Activated CD4-positive, alpha-beta T cell treated with anti-CD3 and anti-CD28 coated beads for 36 hours (primary cell): Measurements from ENCODE around the gene ZBTB17. TPM values are rescaled to one million over a fixed set of nuclear protein-coding genes. Genes with fewer than 3 reads are reported as not detected.
A peak's percentile ranks its signal among the peaks of the same experiment; 100 is the strongest.

Experiments used
- ATAC-seq: fragments of 200-7000 bp; cut with Tn5 transposase; one replicate; pipeline ENCODE4 v1.10.0; 2021; ENCODE audit warnings: mild to moderate bottlenecking, moderate library complexity
- CTCF ChIA-PET: fragments of 350-600 bp; sonication (Branson Sonifier 250); formaldehyde crosslinking; loops from one replicate; lab custom pipeline; 2021; ENCODE audit warnings: antibody characterized with exemption; lab: Charles Lee
- POLR2A ChIA-PET: fragments of 350-600 bp; sonication (Branson Sonifier 250); formaldehyde crosslinking; loops from one replicate; lab custom pipeline; 2021; ENCODE audit warnings: antibody characterized with exemption, inconsistent platforms; lab: Charles Lee
- DNase-seq: peaks from one replicate; pipeline ENCODE4 v3.0.0-alpha.2; 2020
- H3K27ac Mint-ChIP-seq: one replicate; pipeline ENCODE4 v1.8.0; 2021; ENCODE audit warnings: mixed read lengths
- H3K27me3 Mint-ChIP-seq: one replicate; pipeline ENCODE4 v1.8.0; 2021; ENCODE audit warnings: mixed read lengths
- H3K36me3 Mint-ChIP-seq: one replicate; pipeline ENCODE4 v1.8.0; 2021; ENCODE audit warnings: low read depth, mixed read lengths
- H3K4me1 Mint-ChIP-seq: one replicate; pipeline ENCODE4 v1.8.0; 2021; ENCODE audit warnings: mixed read lengths
- H3K4me3 Mint-ChIP-seq: one replicate; pipeline ENCODE4 v1.8.0; 2021; ENCODE audit warnings: mild to moderate bottlenecking, moderate library complexity, mixed read lengths
- H3K9me3 Mint-ChIP-seq: one replicate; pipeline ENCODE4 v1.8.0; 2021; ENCODE audit warnings: low read depth, mixed read lengths
- intact Hi-C, 2 experiments: fragments of 100-400 bp; cut with DNase I in 1 of 2; cut with micrococcal nuclease in 1 of 2; formaldehyde crosslinking; loops; one replicate each; pipeline versions ENCODE4 v1.14.2 to v1.15.1; 2022 to 2024; cut with DNase I, micrococcal nuclease
- total RNA-seq, 2 experiments: library from RNA; stranded (reverse); gene quantifications; one replicate each; pipeline ENCODE4 v1.2.3, GENCODE V29; 2021

ZBTB17 gene
- total RNA-seq, 2 experiments from 2014 or later, result 47.7 to 48.3 TPM

DNA sequence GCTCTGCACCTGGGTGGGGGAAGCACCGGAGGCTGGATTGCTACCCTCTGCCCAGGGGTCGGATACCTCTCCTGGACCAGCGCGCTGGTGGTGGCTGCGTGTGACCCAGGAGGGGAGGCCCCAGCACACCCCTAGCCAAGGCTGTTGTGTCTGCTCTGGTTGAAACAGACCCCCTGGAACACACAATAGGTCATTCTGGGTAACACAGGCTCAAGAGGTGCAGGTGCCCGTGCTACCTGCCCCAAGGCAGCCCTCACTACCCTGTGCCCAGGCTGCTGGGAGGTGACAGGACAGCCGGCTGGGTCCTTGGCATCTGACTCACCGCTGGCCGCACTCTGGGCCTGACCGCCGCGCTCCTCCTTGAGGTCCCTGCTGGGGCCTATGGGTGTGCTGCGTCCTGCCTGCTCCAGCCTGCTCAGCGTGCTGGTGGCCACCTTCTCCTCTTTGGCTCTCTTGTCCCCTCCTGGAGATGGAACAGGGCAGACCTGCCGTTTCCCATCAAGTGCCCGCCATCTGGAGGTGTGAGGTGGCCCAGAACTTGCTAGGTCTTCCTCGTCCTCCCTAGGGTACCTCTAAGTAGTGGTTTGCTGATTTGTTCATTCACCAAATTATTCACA is 30.0 kb downstream of the ZBTB17 start:
- no peaks in the 10 kb centered on the region for H3K27me3 Mint-ChIP-seq
- peaks cover 32% of the 10 kb centered on the region for H3K36me3 Mint-ChIP-seq
- intact Hi-C loops, result no loop called here
- POLR2A ChIA-PET, result interaction anchor here (1.5 kb wide), 1 partner anchor 20 kb away, joined by 3 read pairs; no protein-coding TSS in a partner anchor
- DNase-seq (no peak), ATAC-seq (no peak)
- no peaks in the 10 kb centered on the region for H3K9me3 Mint-ChIP-seq
- no peak overlapping the region for H3K4me3 Mint-ChIP-seq
- peaks cover 39% of the 10 kb centered on the region for H3K4me1 Mint-ChIP-seq
- peak overlapping the region; percentile 55 for H3K27ac Mint-ChIP-seq
- CTCF ChIA-PET, result interaction anchor here (0.6 kb wide), 1 partner anchor 101 kb away, joined by 3 read pairs; no protein-coding TSS in a partner anchor

DNA sequence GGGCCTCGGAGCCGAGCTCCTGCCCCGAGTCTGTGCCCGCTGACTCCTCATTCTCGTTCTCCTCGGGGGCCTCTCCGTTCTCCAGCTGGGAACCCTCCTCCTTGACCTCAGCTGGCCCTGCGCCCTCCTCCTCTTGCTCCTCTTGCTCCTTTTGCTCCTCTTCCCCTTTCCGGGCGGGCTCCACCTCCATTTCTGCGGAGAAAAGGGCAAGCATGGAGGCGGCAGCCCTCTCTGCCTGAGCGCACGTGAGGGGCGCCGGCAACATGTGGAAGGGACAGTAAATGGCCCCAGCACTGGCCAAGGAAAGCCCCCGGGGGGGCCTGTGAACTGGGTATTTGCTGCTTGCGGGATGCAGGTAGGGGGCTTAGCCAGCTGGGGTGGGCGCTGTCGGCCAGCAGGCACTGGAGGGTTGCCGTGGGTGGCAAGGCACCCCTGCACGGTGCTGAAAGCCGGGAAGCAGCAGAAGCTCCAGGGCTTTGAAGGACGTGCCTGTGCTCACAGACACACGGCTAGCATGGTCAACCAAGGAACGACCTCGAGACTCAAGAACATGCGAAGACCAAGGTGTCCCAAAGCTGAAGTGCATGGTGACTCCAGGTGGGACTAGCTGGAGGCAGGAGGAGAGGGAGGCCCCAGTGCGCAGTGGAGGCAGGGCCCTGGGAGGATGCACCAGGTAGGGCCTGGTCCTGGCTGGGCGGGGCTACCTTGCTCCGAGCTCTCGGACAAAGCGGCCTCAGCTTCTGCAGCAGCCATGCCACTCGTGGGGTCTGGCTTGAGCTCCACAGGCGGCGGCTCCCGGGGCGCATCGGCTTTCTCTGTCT is 30.7 kb downstream of the ZBTB17 start:
- H3K4me1 Mint-ChIP-seq, result peaks cover 32% of the 10 kb centered on the region
- no peak overlapping the region for H3K4me3 Mint-ChIP-seq
- H3K36me3 Mint-ChIP-seq, result peaks cover 27% of the 10 kb centered on the region
- H3K9me3 Mint-ChIP-seq, result no peaks in the 10 kb centered on the region
- no peak overlapping the region for H3K27ac Mint-ChIP-seq
- intact Hi-C loops, result no loop called here
- no peaks in the 10 kb centered on the region for H3K27me3 Mint-ChIP-seq
- ChIA-PET CTCF (no interaction called here), POLR2A (interaction anchor here (0.6 to 1.5 kb wide), 2 partner anchors 19 to 21 kb away, joined by 3 to 7 read pairs; no protein-coding TSS in a partner anchor)
- ATAC-seq (no peak), DNase-seq (no peak)

DNA sequence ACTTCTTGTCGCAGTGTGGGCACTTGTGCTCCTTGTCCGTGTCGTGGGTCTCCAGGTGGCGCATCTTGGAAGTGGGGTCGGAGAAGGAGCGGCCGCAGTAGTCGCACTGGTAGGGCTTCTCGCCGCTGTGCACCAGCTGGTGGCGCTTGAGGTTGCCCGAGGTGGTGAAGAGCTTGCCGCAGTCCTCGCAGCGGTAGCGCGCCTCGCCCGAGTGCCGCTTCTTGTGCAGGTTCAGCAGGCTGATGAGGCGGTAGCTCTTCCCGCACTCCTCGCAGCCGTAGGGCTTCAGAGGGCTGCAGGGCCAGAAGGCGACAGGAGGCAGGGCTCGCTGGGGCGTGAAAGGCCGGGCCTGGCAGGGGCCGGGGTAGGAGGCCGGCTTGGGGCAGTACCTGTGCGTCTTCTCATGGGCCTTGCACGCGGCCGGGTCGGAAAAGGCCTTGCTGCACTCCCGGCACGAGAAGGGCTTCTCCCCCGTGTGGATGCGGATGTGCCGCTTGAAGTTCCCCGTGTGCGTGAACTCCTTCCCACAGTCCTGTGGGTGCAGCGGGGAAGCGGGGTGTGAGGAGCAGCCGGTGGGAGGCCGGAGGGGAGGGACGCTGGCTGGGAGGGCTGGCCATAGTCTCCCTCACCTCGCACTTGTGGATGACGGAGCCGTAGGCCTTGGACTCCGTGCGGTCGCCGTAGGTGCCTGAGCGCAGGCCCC is 31.4 kb downstream of the ZBTB17 start:
- POLR2A ChIA-PET, result interaction anchor here (0.6 kb wide), 1 partner anchor 20 kb away, joined by 7 read pairs; no protein-coding TSS in a partner anchor
- Mint-ChIP-seq H3K4me3 (no peak overlapping the region), H3K36me3 (peaks cover 32% of the 10 kb centered on the region), H3K27me3 (no peaks in the 10 kb centered on the region), H3K4me1 (peaks cover 24% of the 10 kb centered on the region), H3K9me3 (no peaks in the 10 kb centered on the region), H3K27ac (no peak overlapping the region)
- intact Hi-C loops, result no loop called here
- DNase-seq (no peak), ATAC-seq (no peak)
- CTCF ChIA-PET, result interaction anchor here (0.6 kb wide), 1 partner anchor 63 kb away, joined by 3 read pairs; no protein-coding TSS in a partner anchor

DNA sequence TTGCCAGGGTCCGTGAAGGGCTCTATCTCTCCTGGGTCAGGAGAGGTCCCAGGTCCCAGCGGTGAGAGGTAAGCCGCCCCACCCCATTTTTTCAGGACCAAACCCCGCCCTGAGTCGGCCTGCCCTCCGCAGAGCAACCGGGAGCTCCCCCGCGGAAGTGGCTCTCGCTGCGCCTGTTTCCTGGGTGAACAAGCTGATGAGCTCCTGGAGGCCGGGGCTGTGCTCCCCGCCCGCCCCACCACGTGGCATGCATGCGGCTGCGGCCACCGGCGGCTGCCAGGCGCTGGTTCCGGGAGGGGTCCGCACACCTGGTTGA is 32.0 kb downstream of the ZBTB17 start:
- peaks cover 33% of the 10 kb centered on the region for H3K36me3 Mint-ChIP-seq
- no peak overlapping the region for H3K4me3 Mint-ChIP-seq
- no peak for DNase-seq
- H3K4me1 Mint-ChIP-seq, result peaks cover 19% of the 10 kb centered on the region
- intact Hi-C loops, result no loop called here
- H3K27ac Mint-ChIP-seq, result no peak overlapping the region
- no peaks in the 10 kb centered on the region for H3K9me3 Mint-ChIP-seq
- ChIA-PET POLR2A (interaction anchor here (0.7 kb wide), 1 partner anchor 12 kb away, joined by 3 read pairs; no protein-coding TSS in a partner anchor), CTCF (interaction anchor here (0.6 to 0.8 kb wide), 2 partner anchors 20 to 64 kb away, joined by 3 read pairs; no protein-coding TSS in a partner anchor)
- no peak for ATAC-seq
- no peaks in the 10 kb centered on the region for H3K27me3 Mint-ChIP-seq

DNA sequence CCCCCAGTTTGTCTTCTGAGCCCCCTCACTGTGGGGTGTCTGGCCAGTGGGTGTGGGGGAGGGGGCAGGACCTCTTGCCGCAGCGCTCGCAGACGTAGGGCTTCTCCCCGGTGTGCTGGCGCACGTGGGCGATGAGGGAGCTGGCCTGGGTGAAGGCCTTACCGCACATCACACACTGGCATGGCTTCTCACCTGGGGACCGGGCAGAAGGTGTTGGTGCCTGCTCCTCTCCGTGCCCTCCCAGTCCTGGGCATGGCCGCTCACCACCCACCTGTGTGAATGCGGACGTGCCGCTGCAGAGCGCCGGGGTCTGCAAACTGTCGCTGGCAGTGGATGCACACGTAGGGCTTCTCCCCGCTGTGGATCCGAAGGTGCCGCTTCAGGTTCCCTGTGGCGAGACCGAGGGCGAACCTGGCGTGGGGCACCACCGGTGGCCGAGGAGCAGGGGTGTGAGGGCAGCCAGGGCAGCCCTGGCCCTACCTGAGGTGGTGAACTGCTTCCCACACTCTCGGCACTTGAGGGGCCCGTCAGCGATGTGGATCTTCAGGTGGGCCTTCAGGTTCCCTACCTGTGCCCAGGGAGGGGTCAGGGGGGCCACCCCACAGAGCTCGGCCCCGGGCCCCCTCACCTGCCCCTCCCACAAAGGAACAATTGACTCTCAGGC is 32.4 kb downstream of the ZBTB17 start:
- H3K27me3 Mint-ChIP-seq, result no peaks in the 10 kb centered on the region
- POLR2A ChIA-PET, result interaction anchor here (0.7 kb wide), 1 partner anchor 12 kb away, joined by 3 read pairs; no protein-coding TSS in a partner anchor

DNA sequence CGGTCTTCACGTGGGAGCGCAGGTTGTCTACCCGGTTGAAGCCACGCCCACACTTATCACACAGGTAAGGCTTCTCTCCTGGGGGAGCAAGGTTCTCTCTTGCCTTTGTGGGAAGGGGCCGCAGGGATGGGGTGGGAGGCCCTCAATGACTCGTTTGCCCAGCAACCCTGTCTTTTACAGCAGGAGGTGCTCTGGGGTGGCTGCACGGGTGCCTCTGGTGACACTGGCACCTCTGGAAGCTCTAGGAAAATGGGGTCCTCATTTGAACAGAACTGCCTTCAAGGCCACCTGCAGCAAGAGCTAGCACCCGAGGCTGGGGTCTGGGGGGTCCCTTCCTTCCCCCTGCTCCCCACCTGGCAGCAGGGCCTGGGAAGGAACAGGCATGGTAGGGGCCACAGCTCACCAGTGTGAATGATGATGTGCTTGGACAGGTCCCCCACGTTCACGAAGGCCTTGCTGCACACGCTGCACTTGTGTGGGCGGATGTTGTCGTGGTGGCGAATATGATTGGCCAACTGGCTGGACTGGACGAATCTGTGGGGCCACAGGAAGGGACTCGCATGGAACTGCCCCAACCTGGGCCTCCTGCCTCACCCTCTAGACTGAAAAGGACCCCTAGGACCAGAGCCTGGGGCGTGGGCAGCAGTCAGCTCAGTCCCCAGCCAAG is 33.1 kb downstream of the ZBTB17 start:
- H3K4me1 Mint-ChIP-seq, result peaks cover 10% of the 10 kb centered on the region
- H3K9me3 Mint-ChIP-seq, result no peaks in the 10 kb centered on the region
- no peak overlapping the region for H3K27ac Mint-ChIP-seq
- DNase-seq (no peak), ATAC-seq (no peak)
- H3K36me3 Mint-ChIP-seq, result peaks cover 26% of the 10 kb centered on the region
- CTCF ChIA-PET, result interaction anchor here (0.9 kb wide), 1 partner anchor 151 kb away, joined by 5 read pairs; no protein-coding TSS in a partner anchor
- no peak overlapping the region for H3K4me3 Mint-ChIP-seq
- H3K27me3 Mint-ChIP-seq, result no peaks in the 10 kb centered on the region
- POLR2A ChIA-PET, result no interaction called here
- intact Hi-C loops, result no loop called here

More for the DNA sequence above, 32.4 kb downstream of the ZBTB17 start:
- peaks cover 14% of the 10 kb centered on the region for H3K4me1 Mint-ChIP-seq
- intact Hi-C loops, result no loop called here
- no peak for DNase-seq
- ATAC-seq, result no peak
- H3K4me3 Mint-ChIP-seq, result no peak overlapping the region
- H3K36me3 Mint-ChIP-seq, result peaks cover 30% of the 10 kb centered on the region
- H3K27ac Mint-ChIP-seq, result no peak overlapping the region
- CTCF ChIA-PET, result interaction anchor here (0.8 to 0.9 kb wide), 2 partner anchors 21 to 152 kb away, joined by 3 to 5 read pairs; no protein-coding TSS in a partner anchor
- H3K9me3 Mint-ChIP-seq, result no peaks in the 10 kb centered on the region

DNA sequence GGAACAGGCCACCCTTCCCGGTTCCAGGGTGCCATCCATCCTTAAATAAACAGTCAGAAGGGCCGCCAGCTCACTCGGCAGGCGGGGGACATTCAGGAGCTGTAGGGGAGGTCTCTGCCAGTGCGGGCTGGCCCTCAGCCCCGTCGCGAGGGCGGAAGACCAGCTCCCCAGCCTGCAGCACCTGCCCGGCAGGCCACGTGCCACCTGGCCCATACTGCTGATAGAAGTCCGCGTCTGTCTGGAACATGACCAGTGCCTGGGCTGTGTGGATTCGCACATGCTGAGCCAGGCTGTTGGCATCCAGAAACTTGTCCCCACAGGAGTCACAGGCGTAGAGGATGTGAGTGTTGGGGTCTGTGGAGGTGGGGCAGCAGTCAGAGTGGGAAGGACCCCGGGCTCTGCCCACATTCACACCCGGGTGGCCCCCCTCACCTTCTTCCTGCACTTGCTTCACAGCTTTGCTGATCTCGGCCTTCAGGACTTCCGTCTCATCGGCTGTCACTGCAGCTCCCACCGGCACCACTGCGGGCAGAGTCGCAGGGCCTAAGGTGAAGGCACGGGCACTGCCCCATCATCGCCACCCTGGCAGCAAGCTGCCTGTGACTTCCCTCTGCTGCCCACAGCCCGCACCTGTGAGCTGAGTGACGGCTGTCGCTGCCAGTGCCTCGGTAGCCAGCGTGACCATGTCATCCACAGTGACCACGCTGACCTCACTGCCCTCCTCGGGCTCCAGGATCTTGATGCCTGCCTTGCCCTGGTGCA is 33.8 kb downstream of the ZBTB17 start:
- DNase-seq (no peak), ATAC-seq (no peak)
- Mint-ChIP-seq H3K27me3 (no peaks in the 10 kb centered on the region), H3K9me3 (no peaks in the 10 kb centered on the region), H3K4me3 (no peak overlapping the region), H3K27ac (no peak overlapping the region), H3K4me1 (peaks cover 7% of the 10 kb centered on the region), H3K36me3 (peaks cover 28% of the 10 kb centered on the region)
- ChIA-PET CTCF (interaction anchor here (0.9 to 1.0 kb wide), 2 partner anchors 33 to 150 kb away, joined by 3 to 5 read pairs; no protein-coding TSS in a partner anchor), POLR2A (no interaction called here)
- intact Hi-C loops, result no loop called here

DNA sequence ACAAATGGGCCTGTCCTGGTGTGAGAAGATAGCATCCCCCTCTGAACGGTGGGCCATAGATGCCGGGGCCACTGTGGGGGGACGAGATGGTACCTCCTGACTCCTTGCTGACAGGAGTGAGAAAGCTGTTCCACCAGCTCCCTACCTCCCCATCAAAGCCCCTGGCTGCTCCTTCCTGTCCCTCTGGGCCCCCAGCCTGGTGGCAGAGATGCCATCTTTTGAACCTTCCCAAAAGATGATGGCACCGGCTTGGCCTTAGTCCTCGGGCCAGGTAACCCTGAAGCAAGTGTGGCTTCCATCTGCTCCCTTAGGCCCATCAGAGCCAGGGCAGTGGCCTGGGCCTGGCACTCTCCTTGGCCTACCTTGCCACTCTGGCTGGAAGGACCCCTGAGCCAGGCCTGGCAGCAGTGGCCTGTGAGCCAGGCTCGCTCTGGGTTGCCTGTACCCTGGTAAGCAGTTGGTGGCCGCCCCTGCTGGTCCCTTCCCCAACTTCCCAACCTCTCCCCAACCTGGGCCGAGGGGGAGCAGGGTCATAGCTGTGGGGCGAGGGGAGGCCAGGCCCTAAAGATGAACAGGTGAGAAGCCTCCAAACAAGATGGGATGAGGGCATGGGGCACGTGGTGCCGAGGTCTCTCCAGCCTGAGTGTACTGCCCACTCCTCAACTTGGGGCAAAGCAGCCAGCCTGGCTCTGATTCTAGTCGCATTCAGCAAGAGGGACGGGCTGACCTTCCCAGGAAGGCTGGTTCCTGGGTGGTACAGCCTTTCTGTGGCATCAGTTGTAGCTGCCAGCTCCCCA is 34.7 kb downstream of the ZBTB17 start:
- Mint-ChIP-seq H3K4me1 (peaks cover 5% of the 10 kb centered on the region), H3K27ac (no peak overlapping the region), H3K36me3 (peaks cover 27% of the 10 kb centered on the region), H3K27me3 (no peaks in the 10 kb centered on the region), H3K9me3 (no peaks in the 10 kb centered on the region), H3K4me3 (no peak overlapping the region)
- no peak for DNase-seq
- POLR2A ChIA-PET, result interaction anchor here (1.0 kb wide), 1 partner anchor 34 kb away, joined by 3 read pairs; no protein-coding TSS in a partner anchor
- intact Hi-C loops, result no loop called here
- no peak for ATAC-seq
- CTCF ChIA-PET, result interaction anchor here (0.5 to 1.2 kb wide), 3 partner anchors 15 to 140 kb away, joined by 3 read pairs; no protein-coding TSS in a partner anchor
